Urothelium cell line (cell line): Measurements from ENCODE around the gene IQCM.
"Not testable (repeated sequence)": the region's sequence is repeated elsewhere in the genome, so short reads cannot be mapped to it uniquely, and the experiment has no call there.

Experiments used
- DNase-seq: peaks from one replicate; pipeline ENCODE4 v3.0.0; 2011; ENCODE audit warnings: low spot score, mixed read lengths
- FAIRE-seq: peaks from 2 replicates; lab custom pipeline; 2011; peaks lifted over from hg19 to GRCh38; lab: Jason Lieb, UNC

IQCM gene

GRCh38 chr4:149595500-149595899, 220.1 kb downstream of the IQCM start:
- FAIRE-seq (no peak), DNase-seq (no peak)

DNA sequence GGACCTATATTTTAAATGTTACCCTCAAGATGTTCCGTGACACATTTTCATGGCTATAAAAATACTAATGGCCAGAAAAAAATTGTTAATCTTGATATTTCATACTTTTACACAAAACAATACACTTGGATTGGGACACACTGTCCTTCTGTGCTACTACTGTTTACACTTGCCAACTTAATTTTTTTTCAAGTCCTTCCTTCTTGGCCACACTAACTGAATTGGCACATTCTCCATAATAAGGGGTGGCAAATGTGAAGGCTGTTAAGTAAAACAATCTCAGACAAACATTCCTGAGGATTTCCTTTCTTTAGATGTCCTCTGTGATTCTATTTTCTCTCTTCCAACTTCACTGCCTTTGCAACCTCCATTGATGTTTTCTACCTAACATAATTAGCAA, 225.8 kb downstream of the IQCM start:
- DNase-seq (no peak), FAIRE-seq (no peak)

DNA sequence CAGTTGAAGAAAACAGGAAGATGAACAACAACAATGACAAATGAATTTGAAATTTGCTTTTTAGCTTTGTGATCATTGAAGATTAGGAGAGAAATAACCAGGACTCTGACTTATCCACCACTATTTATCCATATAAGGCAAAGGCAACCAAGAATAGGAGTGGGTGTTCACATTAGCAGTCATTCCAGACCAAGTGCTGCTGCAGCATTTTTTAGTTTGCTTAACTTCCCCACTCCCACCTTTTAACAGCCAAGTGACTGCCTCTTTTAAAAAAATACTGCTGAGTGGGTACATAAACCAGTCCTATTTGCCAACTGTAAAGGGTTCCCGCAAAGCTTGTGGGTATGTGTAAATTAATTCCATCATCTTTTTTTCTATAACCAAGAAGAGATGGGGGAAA, 230.9 kb downstream of the IQCM start:
- FAIRE-seq, result no peak
- DNase-seq, result no peak

DNA sequence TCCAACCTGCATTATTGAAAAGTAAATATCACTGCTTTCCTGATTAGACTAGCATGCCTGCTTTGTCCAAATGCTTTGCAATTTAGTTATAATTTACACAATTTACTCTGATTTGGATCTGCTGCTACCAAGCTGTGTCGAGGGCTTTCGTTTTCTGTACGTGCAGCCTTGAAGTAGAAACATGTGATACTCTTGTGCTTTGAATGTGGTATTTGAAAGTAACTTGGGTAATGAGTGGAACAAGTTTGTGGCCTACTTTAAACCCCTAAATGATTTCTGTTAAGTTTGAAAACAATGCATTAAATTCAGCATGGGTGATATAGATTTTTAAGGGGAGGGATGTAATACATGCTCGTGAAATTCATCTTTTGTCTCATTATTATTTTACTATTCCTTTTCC, 240.7 kb downstream of the IQCM start:
- no peak for DNase-seq
- FAIRE-seq, result no peak

- DNase-seq, result no peak
- no peak for FAIRE-seq
Measured at GRCh38 chr4:149572716-149573115, 242.9 kb downstream of the IQCM start.

- no peak for FAIRE-seq
- no peak for DNase-seq
Measured at GRCh38 chr4:149555799-149556198, 259.8 kb downstream of the IQCM start.

GRCh38 chr4:149555146-149555545, 260.5 kb downstream of the IQCM start:
- DNase-seq, result peak; percentile 21
- no peak for FAIRE-seq

DNA sequence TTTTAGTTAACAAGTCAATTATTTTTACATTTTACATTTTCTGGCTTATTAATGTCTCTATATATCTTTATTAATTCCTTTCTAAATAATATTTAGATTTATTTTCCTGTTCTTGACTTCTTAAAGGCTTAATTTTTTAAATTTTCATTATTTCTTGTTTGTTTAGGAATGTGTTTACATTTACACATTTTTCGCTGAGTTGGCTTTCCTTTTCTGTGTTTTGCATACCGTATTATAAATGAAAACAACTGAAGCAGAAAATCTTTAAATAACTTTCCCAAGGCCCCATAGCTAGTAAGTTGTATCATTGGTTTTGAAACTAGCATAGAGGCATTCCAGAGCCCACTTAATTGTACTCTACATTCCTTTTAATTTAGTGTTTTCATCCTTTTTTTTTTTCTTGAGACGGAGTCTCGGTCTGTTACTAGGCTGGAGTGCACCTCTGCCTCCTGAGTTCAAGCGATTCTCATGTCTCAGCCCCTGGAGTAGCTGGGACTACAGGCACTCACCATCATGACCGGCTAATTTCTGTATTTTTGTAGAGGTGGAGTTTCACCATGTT, 261.6 kb downstream of the IQCM start:
- FAIRE-seq, result no peak
- no peak for DNase-seq

DNA sequence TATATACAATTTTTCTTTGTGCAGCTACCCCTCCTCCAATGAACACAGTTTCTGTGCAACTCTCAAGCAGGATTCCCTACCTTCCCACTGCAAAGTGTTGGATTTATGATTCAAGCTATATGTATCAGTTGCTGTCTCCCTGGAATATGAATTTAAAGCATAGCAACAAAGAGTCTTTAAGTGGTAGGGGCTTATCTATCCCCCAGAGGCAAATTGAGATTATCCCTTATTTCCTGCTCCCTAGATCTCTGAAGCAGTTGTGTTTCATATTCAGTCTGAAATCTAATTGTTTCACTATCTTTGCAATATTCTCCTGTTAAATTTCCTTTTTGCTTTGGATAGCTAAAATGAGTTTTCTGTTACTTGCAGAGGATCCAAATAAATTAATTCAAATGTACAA, 263.0 kb downstream of the IQCM start:
- DNase-seq (no peak), FAIRE-seq (no peak)

GRCh38 chr4:149549911-149550310, 265.7 kb downstream of the IQCM start:
- FAIRE-seq, result no peak
- no peak for DNase-seq

- FAIRE-seq (no peak), DNase-seq (no peak)
Measured at GRCh38 chr4:149534779-149535178, 280.9 kb downstream of the IQCM start.

GRCh38 chr4:149531861-149532260, 283.8 kb downstream of the IQCM start:
- no peak for DNase-seq
- FAIRE-seq, result no peak

DNA sequence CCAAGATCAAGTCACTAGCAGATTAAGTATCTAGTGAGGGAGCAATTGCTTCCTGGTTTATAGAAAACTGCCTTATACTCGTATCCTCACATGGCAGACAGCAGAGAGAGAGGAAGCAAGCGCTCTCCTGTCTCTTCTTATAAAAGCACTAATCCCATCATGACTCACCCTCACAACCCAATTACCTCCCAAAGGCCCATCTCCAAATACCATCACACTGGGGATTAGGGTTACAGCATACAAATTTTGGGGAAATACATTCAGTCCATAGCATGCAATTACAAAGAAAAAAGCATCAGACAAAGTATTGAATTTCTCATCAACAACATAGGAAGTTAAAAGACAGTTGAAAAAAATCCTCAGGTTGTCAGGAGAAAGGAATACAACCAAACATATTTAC, 292.6 kb downstream of the IQCM start:
- no peak for FAIRE-seq
- no peak for DNase-seq

GRCh38 chr4:149521611-149522425, 293.8 kb downstream of the IQCM start:
- no peak for DNase-seq
- no peak for FAIRE-seq

DNA sequence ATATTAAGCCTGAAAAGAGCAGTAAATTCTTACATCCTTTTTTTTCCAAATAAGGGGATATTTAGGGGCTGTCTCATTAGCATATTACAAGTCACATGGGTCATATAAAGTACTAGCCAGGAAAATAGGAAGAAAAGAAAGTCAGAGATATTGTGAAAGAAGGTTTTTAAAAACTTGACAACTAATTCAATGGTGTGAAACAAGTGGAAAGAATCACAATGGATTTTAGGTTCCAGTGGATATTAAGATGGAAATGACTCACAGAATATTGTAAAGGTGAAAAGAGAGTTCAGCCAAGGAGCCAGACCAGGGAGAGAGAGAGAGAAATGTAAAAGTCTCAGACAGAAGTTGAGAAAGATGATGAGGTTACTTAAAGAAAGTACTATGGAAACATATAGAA, 297.2 kb downstream of the IQCM start:
- FAIRE-seq (no peak), DNase-seq (no peak)

GRCh38 chr4:149513081-149513480, 302.6 kb downstream of the IQCM start:
- no peak for FAIRE-seq
- DNase-seq, result no peak

DNA sequence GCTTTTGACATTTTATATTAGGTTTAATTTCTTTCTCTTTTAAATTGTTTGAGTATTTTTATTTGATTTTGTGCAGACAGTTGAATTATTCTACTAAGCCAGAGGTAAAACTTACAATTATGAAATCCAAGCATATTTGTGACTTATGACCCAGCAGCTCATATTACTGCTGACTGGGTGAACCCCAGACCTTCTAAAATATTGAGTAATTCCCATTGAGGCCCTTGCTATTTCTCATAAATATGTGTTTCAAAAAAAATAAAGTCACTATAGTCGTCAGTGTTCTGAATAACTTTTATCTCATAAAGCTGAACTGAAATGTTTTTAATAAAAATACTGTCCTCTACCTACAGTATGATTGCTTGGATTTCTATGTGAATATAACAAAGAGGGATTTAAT, 303.1 kb downstream of the IQCM start:
- FAIRE-seq, result no peak
- DNase-seq, result no peak

DNA sequence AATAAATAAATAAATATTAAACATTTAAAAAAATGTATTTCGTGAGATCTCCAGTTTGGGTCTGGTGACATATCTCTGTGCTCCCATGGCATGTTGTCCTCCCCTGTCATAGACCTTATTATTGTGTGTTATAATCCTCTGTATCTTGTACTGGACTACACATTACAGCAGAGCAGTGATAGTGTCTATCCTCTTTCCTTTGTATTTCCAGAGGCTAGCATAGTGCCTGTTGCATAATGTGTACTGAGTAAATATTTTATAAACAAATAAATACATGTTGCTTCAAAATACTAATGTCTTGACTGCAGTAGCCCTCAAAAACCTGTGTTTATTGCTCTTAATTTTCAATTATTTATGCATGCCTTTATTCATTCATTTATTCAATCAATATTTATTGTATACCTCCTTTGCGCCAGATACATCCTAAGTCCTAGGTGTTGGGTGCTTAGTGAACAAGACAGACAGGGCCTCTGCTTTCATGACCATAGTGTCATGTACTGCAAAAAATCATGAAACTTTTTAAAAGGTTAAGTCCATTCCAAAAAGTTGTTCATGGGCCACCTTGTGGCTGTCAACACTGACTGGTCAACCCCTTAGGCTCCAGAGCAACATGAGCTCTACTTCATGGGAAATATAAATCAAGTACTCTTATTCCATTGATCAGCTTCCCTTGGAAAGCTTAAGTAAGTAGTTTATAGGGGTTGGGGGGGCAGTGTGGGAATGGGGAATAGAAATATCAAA, 303.9 kb downstream of the IQCM start:
- no peak for FAIRE-seq
- no peak for DNase-seq

DNA sequence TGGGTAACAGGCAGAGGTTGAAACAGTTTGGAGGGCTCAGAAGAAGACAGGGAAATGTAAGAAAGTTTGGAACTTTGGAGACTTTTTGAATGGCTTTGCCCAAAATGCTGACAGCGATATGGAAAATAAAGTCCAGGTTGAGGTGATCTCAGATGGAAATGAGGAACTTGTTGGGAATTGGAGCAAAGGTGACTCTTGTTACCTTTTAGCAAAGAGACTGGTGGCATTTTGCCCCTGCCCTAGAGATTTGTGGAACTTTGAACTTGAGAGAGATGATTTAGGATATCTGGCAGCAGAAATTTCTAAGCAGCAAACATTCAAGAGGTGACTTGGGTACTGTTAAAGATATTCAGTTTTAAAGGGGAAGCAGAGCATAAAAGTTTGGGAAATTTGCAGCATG, 308.3 kb downstream of the IQCM start:
- DNase-seq, FAIRE-seq: not testable (repeated sequence)

DNA sequence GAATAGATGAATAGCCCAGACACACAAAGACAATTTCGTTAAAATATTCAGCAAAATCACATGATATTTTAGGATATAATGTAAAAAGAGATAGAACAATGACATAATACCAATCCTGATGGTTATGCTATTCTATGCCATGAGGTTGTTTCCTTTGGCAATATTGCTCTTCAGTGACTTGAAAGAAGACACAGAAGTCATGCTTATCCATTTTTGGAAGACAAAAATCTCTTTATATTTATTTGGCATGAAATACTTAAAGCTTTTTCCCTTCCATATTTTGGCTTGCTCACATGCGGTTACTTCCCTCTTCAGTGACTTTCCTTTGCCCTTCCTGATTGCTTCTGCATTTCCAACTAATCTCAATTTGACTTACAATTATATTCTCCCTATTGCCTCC, 314.8 kb downstream of the IQCM start:
- DNase-seq (no peak), FAIRE-seq (no peak)

- no peak for DNase-seq
- no peak for FAIRE-seq
Measured at GRCh38 chr4:149499726-149500125, 315.9 kb downstream of the IQCM start.

- DNase-seq, result no peak
- FAIRE-seq, result no peak
Measured at GRCh38 chr4:149498246-149498645, 317.4 kb downstream of the IQCM start.
